HepG2 (cell line): ENCODE results near the gene ARMH3. TPM values are rescaled to one million over a fixed set of nuclear protein-coding genes. Genes with fewer than 3 reads are reported as not detected.

ENCODE experiments used
- ATAC-seq: fragments of 200-7000 bp; cut with Tn5 transposase; 3 replicates; pipeline ENCODE4 v1.9.1; 2020; ENCODE audit warnings: mild to moderate bottlenecking, moderate library complexity
- BruUV-seq: library from RNA; stranded (reverse); fragments of 400-500 nt; replicated peaks from 2 replicates; lab custom pipeline; 2021; lab: Mats Ljungman, UMichigan
- CTCF ChIA-PET: fragments of 300-600 bp; formaldehyde crosslinking; extraction: SDS; loops from one replicate; lab custom pipeline; 2021; ENCODE audit warnings: low total read pairs, inconsistent platforms, low intra/inter-chr PET ratio; lab: Yijun Ruan, JAX
- POLR2A ChIA-PET: fragments of 350-600 bp; sonication (Branson Sonifier 250); formaldehyde crosslinking; loops from one replicate; lab custom pipeline; 2020; ENCODE audit warnings: antibody characterized with exemption, inconsistent platforms; lab: Yijun Ruan, JAX
- DNase-seq: peaks from one replicate; pipeline ENCODE4 v3.0.0-alpha.2; 2015; ENCODE audit warnings: low spot score
- FAIRE-seq: peaks from 3 replicates; lab custom pipeline; 2011; peaks lifted over from hg19 to GRCh38; lab: Jason Lieb, UNC
- H2AFZ ChIP-seq: one replicate; pipeline ENCODE4 v1.6.1; 2011; ENCODE audit warnings: low read length, inconsistent platforms
- H3K27ac ChIP-seq: fragments of 300-600 bp; 3 replicates; pipeline ENCODE4 v1.8.0; 2011; ENCODE audit warnings: mixed run types, mild to moderate bottlenecking, mixed read lengths, low read length, inconsistent platforms; ENCODE audit not compliant: insufficient read depth; ENCODE audit errors: extremely low read length
- H3K27me3 ChIP-seq, 2 experiments: fragments of 200-600 bp in 1 of 2; 2 replicates in 1 of 2; 3 replicates in 1 of 2; pipeline versions ENCODE4 v1.6.0 to v1.8.0; 2011; ENCODE audit warnings: low read length in 2 of 2, mild to moderate bottlenecking in 2 of 2, moderate library complexity in 2 of 2, inconsistent platforms in 1 of 2; ENCODE audit not compliant: insufficient read depth in 2 of 2, control insufficient read depth in 1 of 2
- H3K36me3 ChIP-seq, 2 experiments: fragments of 200-600 bp in 1 of 2; replicated peaks in 1 of 2; 2 replicates in 1 of 2; 3 replicates in 1 of 2; pipeline versions ENCODE4 v1.5.1 to v1.8.0; 2011; ENCODE audit warnings: low read length in 2 of 2, inconsistent platforms in 1 of 2; ENCODE audit not compliant: insufficient read depth in 2 of 2, control insufficient read depth in 1 of 2
- H3K4me1 ChIP-seq: 2 replicates; pipeline ENCODE4 v1.5.1; 2012; ENCODE audit warnings: low read length, inconsistent platforms; ENCODE audit not compliant: insufficient read depth
- H3K4me2 ChIP-seq: 2 replicates; pipeline ENCODE4 v1.6.0; 2011; ENCODE audit warnings: low read depth, low read length, inconsistent platforms
- H3K4me3 ChIP-seq, 3 experiments: fragments of 200-600 bp in 1 of 3; sonication (generic), shearing (Covaris generic) in 1 of 3; replicated peaks in 1 of 3; 2 replicates each; pipeline ENCODE4 v1.5.1; 2011 to 2016; ENCODE audit warnings: low read length in 3 of 3, inconsistent platforms in 2 of 3, low read depth in 2 of 3, mild to moderate bottlenecking in 2 of 3, control low read depth in 1 of 3, mixed read lengths in 1 of 3; ENCODE audit not compliant: insufficient read depth in 1 of 3
- H3K79me2 ChIP-seq: one replicate; pipeline ENCODE4 v1.6.1; 2011; ENCODE audit warnings: low read length, inconsistent platforms; ENCODE audit not compliant: insufficient read depth
- H3K9ac ChIP-seq: 2 replicates; pipeline ENCODE4 v1.6.0; 2011; ENCODE audit warnings: mild to moderate bottlenecking, low read depth, low read length, inconsistent platforms; ENCODE audit not compliant: insufficient read depth
- H3K9me3 ChIP-seq: 2 replicates; pipeline ENCODE4 v1.5.1; 2012; ENCODE audit warnings: mild to moderate bottlenecking, low read length
- H4K20me1 ChIP-seq: 2 replicates; pipeline ENCODE4 v1.6.0; 2011; ENCODE audit warnings: inconsistent platforms, mild to moderate bottlenecking, low read length, moderate library complexity; ENCODE audit not compliant: insufficient read depth
- CBFB ChIP-seq: sonication (generic); formaldehyde crosslinking; IDR thresholded peaks from 2 replicates; pipeline ENCODE4 v1.4.0; 2020; ENCODE audit warnings: missing genetic modification reagents
- EHMT2 ChIP-seq: fragments of 200-600 bp; sonication (generic); IDR thresholded peaks from 2 replicates; pipeline ENCODE4 v1.7.0; 2017; ENCODE audit warnings: antibody characterized with exemption, low read depth, low read length, borderline replicate concordance
- FOSL1 ChIP-seq: sonication (generic); formaldehyde crosslinking; IDR thresholded peaks from 2 replicates; pipeline ENCODE4 v1.9.0; 2021; ENCODE audit warnings: missing genetic modification reagents, borderline replicate concordance
- NFE2 ChIP-seq: sonication (generic); formaldehyde crosslinking; IDR thresholded peaks from 2 replicates; pipeline ENCODE4 v1.4.0; 2020; ENCODE audit warnings: missing genetic modification reagents
- PAX8 ChIP-seq: sonication (generic); formaldehyde crosslinking; IDR thresholded peaks from 2 replicates; pipeline ENCODE4 v1.8.0; 2022; ENCODE audit warnings: mild to moderate bottlenecking, missing genetic modification reagents, borderline replicate concordance
- PLRG1 ChIP-seq: fragments of 450-650 bp; conservative IDR thresholded peaks from 2 replicates; pipeline ENCODE4 v1.6.1; 2016
- ZNF251 ChIP-seq: sonication (generic); formaldehyde crosslinking; IDR thresholded peaks from 2 replicates; pipeline ENCODE4 v1.9.0; 2021; ENCODE audit warnings: mild to moderate bottlenecking, missing genetic modification reagents
- ZNF256 ChIP-seq: sonication (generic); formaldehyde crosslinking; conservative IDR thresholded peaks from 2 replicates; pipeline ENCODE4 v1.4.0; 2020; ENCODE audit warnings: missing genetic modification reagents
- ZNF747 ChIP-seq: sonication (generic); formaldehyde crosslinking; IDR thresholded peaks from 2 replicates; pipeline ENCODE4 v1.8.1; 2023; ENCODE audit warnings: missing genetic modification reagents, mild to moderate bottlenecking, borderline replicate concordance
- WGBS: methylation state at CpG from one replicate; pipeline ENCODE4 v1.1.6; 2017; ENCODE audit warnings: low lambda C conversion rate; 5-methylcytosine and 5-hydroxymethylcytosine counted together
- in situ Hi-C: cut with HindIII; loops from 2 replicates; pipeline ENCODE4 v1.10.0; 2017; ENCODE audit warnings: low pct_unique_long_range_greater_than_20kb; ENCODE audit not compliant: extremely low pct_ligation_motif_present
- intact Hi-C: fragments of 100-400 bp; cut with micrococcal nuclease; formaldehyde crosslinking; loops from one replicate; pipeline ENCODE4 v1.10.0; 2022; ENCODE audit not compliant: unreplicated experiment
- polyA plus RNA-seq, 8 experiments: library from polyadenylated mRNA; depleted of rRNA in 3 of 8; stranded (reverse) in 7 of 8; unstranded in 1 of 8; fragments of >200 nt; fragmentation: Illumina TruSeq in 4 of 8; extraction: Trizol in 4 of 8; gene quantifications; 2 replicates each; pipeline versions ENCODE4 v1.2.1 to v1.2.3, GENCODE V29; 2011 to 2016; ENCODE audit warnings: low read depth in 4 of 8, missing spikeins in 1 of 8, mixed read lengths in 1 of 8; ENCODE audit not compliant: insufficient read depth in 1 of 8
- total RNA-seq, 5 experiments: library from RNA; depleted of rRNA; stranded (reverse); fragments of >200 nt; fragmentation: Illumina TruSeq; extraction: Trizol; gene quantifications; 2 replicates each; pipeline ENCODE4 v1.2.3, GENCODE V29; 2016; ENCODE audit warnings: low read depth in 1 of 5
- TF ChIP-seq, protein P1 (sequence below): sonication (generic); formaldehyde crosslinking; IDR thresholded peaks from 2 replicates; pipeline ENCODE4 v1.4.0; 2020; ENCODE audit warnings: missing genetic modification reagents
- TF ChIP-seq, protein P2 (sequence below): IDR thresholded peaks from 2 replicates; pipeline ENCODE4 v1.6.1; 2016
- TF ChIP-seq, protein P3 (sequence below): sonication (generic); formaldehyde crosslinking; IDR thresholded peaks from one replicate; pipeline ENCODE4 v1.5.1; 2020; ENCODE audit warnings: mild to moderate bottlenecking, missing genetic modification reagents; ENCODE audit errors: not compliant biosample characterization

ARMH3 gene
- total and polyA plus RNA-seq, 2 of the 13 experiments (the other 11 are each of a cell fraction or from before 2014, with no cell fraction given) = 8.4 to 16.9 TPM

DNA sequence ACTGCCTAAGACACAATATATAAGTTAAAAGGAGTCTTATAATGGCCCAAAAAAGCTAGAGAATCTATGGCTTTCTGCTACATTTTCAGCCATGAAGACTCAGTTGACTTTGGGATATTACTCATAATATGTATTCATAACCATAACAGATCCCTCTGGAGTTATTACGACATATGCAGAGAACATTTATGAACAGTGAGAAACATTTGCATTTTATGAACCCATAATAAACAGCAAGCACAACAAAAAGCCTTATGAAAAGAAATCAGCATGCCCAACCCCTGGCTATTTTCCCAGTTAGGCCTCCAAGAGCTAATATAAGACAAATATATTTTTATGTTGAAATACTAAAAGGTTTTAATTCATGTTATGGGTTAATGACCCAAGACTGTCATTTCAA lies 52.4 kb downstream of the ARMH3 start (continued):
- TF ChIP-seq ZNF747 (CRISPR knock-in tag) = no peak

DNA sequence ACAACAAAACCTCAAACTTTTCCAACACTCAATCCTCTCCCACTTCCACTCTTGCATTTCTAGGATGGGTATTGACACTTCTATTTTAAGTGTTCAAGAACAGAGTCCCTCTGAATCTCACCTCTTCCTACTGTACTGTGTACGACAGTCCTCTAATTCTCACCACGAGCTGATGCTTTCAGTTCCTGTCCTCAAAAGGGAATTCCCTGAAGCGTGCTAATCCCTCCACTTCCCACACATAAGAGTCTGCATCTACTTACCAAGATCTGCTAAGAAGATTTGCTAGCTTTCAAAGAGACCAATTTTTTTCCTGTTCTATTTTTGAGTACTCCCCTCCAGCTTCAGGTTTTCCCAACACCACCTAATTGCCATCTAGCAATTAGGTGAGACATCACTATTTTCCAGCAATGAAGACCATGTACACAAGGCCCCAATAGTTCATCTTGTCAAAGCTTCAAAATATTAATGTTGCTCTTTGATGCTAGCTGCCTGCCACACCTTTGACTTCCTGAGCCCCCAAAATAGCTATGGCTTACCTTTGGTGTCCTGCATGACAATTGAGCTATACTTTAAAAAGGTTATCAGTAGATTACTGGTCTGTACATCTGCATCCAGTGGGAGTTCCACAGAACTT lies 54.4 kb downstream of the ARMH3 start:
- Histone ChIP-seq H3K36me3 (peaks cover 7 to 34% of the 10 kb centered on the region in 2 experiments), H2AFZ (no peak overlapping the region), H3K9ac (no peak overlapping the region), H4K20me1 (no peaks in the 10 kb centered on the region), H3K27ac (no peak overlapping the region), H3K27me3 (no peaks in the 10 kb centered on the region), H3K4me2 (no peak overlapping the region), H3K4me1 (no peaks in the 10 kb centered on the region), H3K9me3 (no peaks in the 10 kb centered on the region), H3K4me3 (no peak overlapping the region), H3K79me2 (no peaks in the 10 kb centered on the region)
- FAIRE-seq = no peak
- in situ Hi-C loops = no loop called here
- TF ChIP-seq FOSL1 (CRISPR knock-in tag) (no peak), ZNF251 (CRISPR knock-in tag) (no peak), PAX8 (CRISPR knock-in tag) (no peak), NFE2 (CRISPR knock-in tag) (no peak), EHMT2 (no peak), ZNF256 (CRISPR knock-in tag) (no peak), CBFB (CRISPR knock-in tag) (no peak), PLRG1 (no peak)
- TF ChIP-seq, protein P1, sequence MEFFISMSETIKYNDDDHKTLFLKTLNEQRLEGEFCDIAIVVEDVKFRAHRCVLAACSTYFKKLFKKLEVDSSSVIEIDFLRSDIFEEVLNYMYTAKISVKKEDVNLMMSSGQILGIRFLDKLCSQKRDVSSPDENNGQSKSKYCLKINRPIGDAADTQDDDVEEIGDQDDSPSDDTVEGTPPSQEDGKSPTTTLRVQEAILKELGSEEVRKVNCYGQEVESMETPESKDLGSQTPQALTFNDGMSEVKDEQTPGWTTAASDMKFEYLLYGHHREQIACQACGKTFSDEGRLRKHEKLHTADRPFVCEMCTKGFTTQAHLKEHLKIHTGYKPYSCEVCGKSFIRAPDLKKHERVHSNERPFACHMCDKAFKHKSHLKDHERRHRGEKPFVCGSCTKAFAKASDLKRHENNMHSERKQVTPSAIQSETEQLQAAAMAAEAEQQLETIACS = no peak
- TF ChIP-seq, protein P2, sequence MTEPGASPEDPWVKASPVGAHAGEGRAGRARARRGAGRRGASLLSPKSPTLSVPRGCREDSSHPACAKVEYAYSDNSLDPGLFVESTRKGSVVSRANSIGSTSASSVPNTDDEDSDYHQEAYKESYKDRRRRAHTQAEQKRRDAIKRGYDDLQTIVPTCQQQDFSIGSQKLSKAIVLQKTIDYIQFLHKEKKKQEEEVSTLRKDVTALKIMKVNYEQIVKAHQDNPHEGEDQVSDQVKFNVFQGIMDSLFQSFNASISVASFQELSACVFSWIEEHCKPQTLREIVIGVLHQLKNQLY (CRISPR knock-in tag) = no peak
- TF ChIP-seq, protein P3, sequence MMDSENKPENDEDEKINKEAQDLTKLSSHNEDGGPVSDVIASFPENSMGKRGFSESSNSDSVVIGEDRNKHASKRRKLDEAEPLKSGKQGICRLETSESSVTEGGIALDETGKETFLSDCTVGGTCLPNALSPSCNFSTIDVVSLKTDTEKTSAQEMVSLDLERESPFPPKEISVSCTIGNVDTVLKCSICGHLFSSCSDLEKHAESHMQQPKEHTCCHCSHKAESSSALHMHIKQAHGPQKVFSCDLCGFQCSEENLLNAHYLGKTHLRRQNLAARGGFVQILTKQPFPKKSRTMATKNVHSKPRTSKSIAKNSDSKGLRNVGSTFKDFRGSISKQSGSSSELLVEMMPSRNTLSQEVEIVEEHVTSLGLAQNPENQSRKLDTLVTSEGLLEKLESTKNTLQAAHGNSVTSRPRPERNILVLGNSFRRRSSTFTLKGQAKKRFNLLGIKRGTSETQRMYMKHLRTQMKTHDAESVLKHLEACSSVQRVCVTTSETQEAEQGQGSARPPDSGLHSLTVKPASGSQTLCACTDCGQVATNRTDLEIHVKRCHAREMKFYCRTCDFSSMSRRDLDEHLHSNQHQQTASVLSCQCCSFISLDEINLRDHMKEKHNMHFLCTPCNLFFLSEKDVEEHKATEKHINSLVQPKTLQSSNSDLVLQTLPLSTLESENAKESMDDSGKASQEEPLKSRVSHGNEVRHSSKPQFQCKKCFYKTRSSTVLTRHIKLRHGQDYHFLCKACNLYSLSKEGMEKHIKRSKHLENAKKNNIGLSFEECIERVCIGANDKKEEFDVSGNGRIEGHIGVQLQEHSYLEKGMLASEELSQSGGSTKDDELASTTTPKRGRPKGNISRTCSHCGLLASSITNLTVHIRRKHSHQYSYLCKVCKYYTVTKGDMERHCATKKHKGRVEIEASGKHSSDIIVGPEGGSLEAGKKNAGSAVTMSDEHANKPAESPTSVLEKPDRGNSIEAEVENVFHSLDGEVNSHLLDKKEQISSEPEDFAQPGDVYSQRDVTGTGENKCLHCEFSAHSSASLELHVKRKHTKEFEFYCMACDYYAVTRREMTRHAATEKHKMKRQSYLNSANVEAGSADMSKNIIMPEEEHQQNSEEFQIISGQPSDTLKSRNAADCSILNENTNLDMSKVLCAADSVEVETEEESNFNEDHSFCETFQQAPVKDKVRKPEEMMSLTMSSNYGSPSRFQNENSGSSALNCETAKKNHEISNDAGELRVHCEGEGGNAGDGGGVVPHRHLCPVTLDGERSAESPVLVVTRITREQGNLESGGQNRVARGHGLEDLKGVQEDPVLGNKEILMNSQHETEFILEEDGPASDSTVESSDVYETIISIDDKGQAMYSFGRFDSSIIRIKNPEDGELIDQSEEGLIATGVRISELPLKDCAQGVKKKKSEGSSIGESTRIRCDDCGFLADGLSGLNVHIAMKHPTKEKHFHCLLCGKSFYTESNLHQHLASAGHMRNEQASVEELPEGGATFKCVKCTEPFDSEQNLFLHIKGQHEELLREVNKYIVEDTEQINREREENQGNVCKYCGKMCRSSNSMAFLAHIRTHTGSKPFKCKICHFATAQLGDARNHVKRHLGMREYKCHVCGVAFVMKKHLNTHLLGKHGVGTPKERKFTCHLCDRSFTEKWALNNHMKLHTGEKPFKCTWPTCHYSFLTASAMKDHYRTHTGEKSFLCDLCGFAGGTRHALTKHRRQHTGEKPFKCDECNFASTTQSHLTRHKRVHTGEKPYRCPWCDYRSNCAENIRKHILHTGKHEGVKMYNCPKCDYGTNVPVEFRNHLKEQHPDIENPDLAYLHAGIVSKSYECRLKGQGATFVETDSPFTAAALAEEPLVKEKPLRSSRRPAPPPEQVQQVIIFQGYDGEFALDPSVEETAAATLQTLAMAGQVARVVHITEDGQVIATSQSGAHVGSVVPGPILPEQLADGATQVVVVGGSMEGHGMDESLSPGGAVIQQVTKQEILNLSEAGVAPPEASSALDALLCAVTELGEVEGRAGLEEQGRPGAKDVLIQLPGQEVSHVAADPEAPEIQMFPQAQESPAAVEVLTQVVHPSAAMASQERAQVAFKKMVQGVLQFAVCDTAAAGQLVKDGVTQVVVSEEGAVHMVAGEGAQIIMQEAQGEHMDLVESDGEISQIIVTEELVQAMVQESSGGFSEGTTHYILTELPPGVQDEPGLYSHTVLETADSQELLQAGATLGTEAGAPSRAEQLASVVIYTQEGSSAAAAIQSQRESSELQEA (CRISPR knock-in tag) = no peak
- no TSS peak for BruUV-seq
- intact Hi-C loops = no loop called here
- ATAC-seq = no peak
- ChIA-PET CTCF (no interaction called here), POLR2A (no interaction called here)
- 97% methylated on average over 3 of the region's 3 CpGs for WGBS
- DNase-seq = no peak
